Right lobe of liver (tissue), 6 donors: ENCODE measurements around the gene FNDC10. TPM values are rescaled to one million over a fixed set of nuclear protein-coding genes. Genes with fewer than 3 reads are reported as not detected.
"Not testable (repeated sequence)": the region's sequence is repeated elsewhere in the genome, so short reads cannot be mapped to it uniquely, and the experiment has no call there.

Experiments used
- ATAC-seq, 4 donors: fragments of 200-7000 bp; cut with Tn5 transposase; one replicate each; pipeline ENCODE4 v1.9.1; 2020; ENCODE audit warnings: mild to moderate bottlenecking in 4 of 4, moderate library complexity in 4 of 4
- DNase-seq, 3 donors: peaks; one replicate each; pipeline ENCODE4 v3.0.0-alpha.2; 2020
- H3K27ac ChIP-seq, 3 donors: fragments of 200-600 bp; one replicate each; pipeline ENCODE4 v1.8.0; 2022
- H3K27me3 ChIP-seq, 2 donors: fragments of 200-600 bp; one replicate each; pipeline ENCODE4 v1.8.0; 2022
- H3K36me3 ChIP-seq, 4 donors: fragments of 200-600 bp; sonication (generic) in 1 of 4; one replicate each; pipeline versions ENCODE4 v1.5.1 to v1.8.0; 2017 to 2022; ENCODE audit warnings: control low read depth in 1 of 4
- H3K4me1 ChIP-seq, 4 donors: fragments of 200-600 bp; sonication (generic) in 1 of 4; one replicate each; pipeline versions ENCODE4 v1.5.1 to v1.8.0; 2017 to 2022; ENCODE audit warnings: control low read depth in 1 of 4
- H3K4me3 ChIP-seq, 3 donors: fragments of 200-600 bp; one replicate each; pipeline ENCODE4 v1.8.0; 2022
- H3K9me3 ChIP-seq, 4 donors: fragments of 200-600 bp; sonication (generic) in 1 of 4; one replicate each; pipeline versions ENCODE4 v1.5.1 to v1.8.0; 2017 to 2022; ENCODE audit warnings: control low read depth in 1 of 4
- CTCF ChIP-seq, 4 donors: fragments of 200-600 bp in 3 of 4; fragments of 450-650 bp in 1 of 4; IDR thresholded peaks; one replicate each; pipeline versions ENCODE4 v1.5.1 to v1.8.0; 2016 to 2022; ENCODE audit warnings: antibody characterized with exemption in 4 of 4, mild to moderate bottlenecking in 2 of 4
- POLR2A ChIP-seq: fragments of 450-650 bp; IDR thresholded peaks from one replicate; pipeline ENCODE4 v1.6.1; 2017; ENCODE audit warnings: antibody characterized with exemption, mild to moderate bottlenecking
- WGBS: methylation state at CpG from one replicate; pipeline ENCODE4 v1.1.6; 2018; ENCODE audit warnings: low coverage, low lambda C conversion rate; ENCODE audit not compliant: insufficient coverage; ENCODE audit errors: missing lambda C conversion rate; 5-methylcytosine and 5-hydroxymethylcytosine counted together
- intact Hi-C, 2 donors: fragments of 100-400 bp; cut with DNase I; formaldehyde crosslinking; loops; one replicate each; pipeline versions ENCODE4 v1.11.2 to v1.14.1; 2022
- total RNA-seq, 6 experiments: library from RNA; depleted of rRNA in 2 of 6; stranded (reverse); fragments of >200 nt in 2 of 6; fragmentation: NEBNext Ultra II Directional in 3 of 6; extraction: Animal tissue kit (Norgen Biotek cat#: 25700) in 3 of 6; gene quantifications; one replicate each; pipeline versions ENCODE4 v1.1.0 to v1.2.4, GENCODE V29; 2016 to 2023
- donor health status: DM: no; HTN: yes; CAD: no.
- donor health status: DM: no; HTN: no; CAD: no.
- donor health status: DM: no; HTN: no; CAD: no.
- donor health status: DM: no; HTN: yes; CAD: no.
- donor health status: DM: no; HTN: yes; CAD: no.

The FNDC10 gene
- total RNA-seq, 6 experiments from 2014 or later, result 0.09 to 1.6 (median 0.46) TPM

GRCh38 chr1:1597275-1597930 is 2.5 kb downstream of the FNDC10 start:
- no peaks in the 10 kb centered on the region for H3K9me3 ChIP-seq
- no peak overlapping the region for H3K4me3 ChIP-seq
- H3K36me3 ChIP-seq, result no peaks in the 10 kb centered on the region
- H3K27ac ChIP-seq, result no peak overlapping the region
- intact Hi-C loops, result no loop called here
- peak in 2 of 4 donors; percentile 16 to 17 for TF ChIP-seq CTCF (IDR thresholded peaks at IDR 0.05)
- TF ChIP-seq POLR2A, result no peak
- WGBS, result 20% methylated on average over 9 of the region's 16 CpGs
- ATAC-seq (peak; percentile 7 to 49 (median 44)), DNase-seq (no peak)
- peaks cover 0 to 4% (median 0%) of the 10 kb centered on the region in 4 donors for H3K4me1 ChIP-seq
- H3K27me3 ChIP-seq, result peaks cover 6 to 7% of the 10 kb centered on the region in 2 donors

GRCh38 chr1:1596493-1597274 is 3.3 kb downstream of the FNDC10 start:
- no peak for DNase-seq
- H3K9me3 ChIP-seq, result no peaks in the 10 kb centered on the region
- 59% methylated on average over 6 of the region's 12 CpGs for WGBS
- TF ChIP-seq CTCF (IDR thresholded peaks at IDR 0.05) (no peak), POLR2A (no peak)
- H3K4me1 ChIP-seq, result peaks cover 0 to 4% (median 0%) of the 10 kb centered on the region in 4 donors
- no peak for ATAC-seq
- H3K36me3 ChIP-seq, result no peaks in the 10 kb centered on the region
- no peak overlapping the region for H3K4me3 ChIP-seq
- intact Hi-C loops, result no loop called here
- no peak overlapping the region for H3K27ac ChIP-seq
- H3K27me3 ChIP-seq, result peaks cover 6 to 7% of the 10 kb centered on the region in 2 donors

GRCh38 chr1:1595341-1595740 is 4.6 kb downstream of the FNDC10 start:
- intact Hi-C loops, H3K27ac ChIP-seq, ATAC-seq, H3K36me3 ChIP-seq, H3K4me1 ChIP-seq, H3K4me3 ChIP-seq, H3K27me3 ChIP-seq, H3K9me3 ChIP-seq, DNase-seq: not testable (repeated sequence)
- WGBS, result 58% methylated on average over 2 of the region's 2 CpGs

- ATAC-seq, result no peak
Observed at GRCh38 chr1:1594602-1595260, 5.2 kb downstream of the FNDC10 start.

More at GRCh38 chr1:1594602-1595260, 5.2 kb downstream of the FNDC10 start:
- TF ChIP-seq CTCF (IDR thresholded peaks at IDR 0.05) (no peak), POLR2A (no peak)
- Histone ChIP-seq H3K4me1 (no peaks in the 10 kb centered on the region), H3K36me3 (no peaks in the 10 kb centered on the region), H3K9me3 (no peaks in the 10 kb centered on the region), H3K27me3 (peaks cover 0 to 7% of the 10 kb centered on the region in 2 donors), H3K4me3 (no peak overlapping the region), H3K27ac (no peak overlapping the region)
- DNase-seq, result no peak
- WGBS, result 67% methylated on average over 10 of the region's 10 CpGs
- intact Hi-C loops, result no loop called here
